Stimulated activated CD4-positive, alpha-beta T cell treated with anti-CD3 and anti-CD28 coated beads, Interleukin-4, amount 100 ng/mL, for 48 hours (primary cell): ENCODE measurements around the gene RRAD.
"Not testable (repeated sequence)": the region's sequence is repeated elsewhere in the genome, so short reads cannot be mapped to it uniquely, and the experiment has no call there.

Experiments
- DNase-seq, 2 donors: peaks; one replicate each; pipeline ENCODE4 v3.0.0-alpha.2; 2020; ENCODE audit warnings: low read depth in 2 of 2

RRAD gene

GRCh38 chr16:66950971-66951790, 25.8 kb upstream of the RRAD start:
- DNase-seq, result no peak

DNA sequence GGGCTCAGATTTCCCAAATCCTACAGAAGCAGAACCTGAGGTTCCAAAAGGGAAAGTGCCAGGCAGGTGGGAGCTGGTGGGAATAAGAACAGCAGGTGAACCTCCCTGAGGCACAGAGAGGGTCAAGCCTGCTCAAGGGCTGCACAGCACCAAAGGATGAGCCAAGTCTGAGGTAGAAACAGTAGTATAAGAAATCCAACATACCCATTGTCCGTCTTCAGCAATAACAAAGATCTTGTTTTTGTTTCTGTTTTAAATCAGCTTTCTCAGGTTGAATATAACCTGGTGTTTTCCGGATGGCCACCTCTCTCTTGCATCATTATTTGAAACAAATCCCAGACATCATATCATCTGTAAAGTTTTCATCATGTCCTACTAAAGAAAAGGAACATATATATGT, 25.1 kb upstream of the RRAD start:
- DNase-seq, result no peak

DNA sequence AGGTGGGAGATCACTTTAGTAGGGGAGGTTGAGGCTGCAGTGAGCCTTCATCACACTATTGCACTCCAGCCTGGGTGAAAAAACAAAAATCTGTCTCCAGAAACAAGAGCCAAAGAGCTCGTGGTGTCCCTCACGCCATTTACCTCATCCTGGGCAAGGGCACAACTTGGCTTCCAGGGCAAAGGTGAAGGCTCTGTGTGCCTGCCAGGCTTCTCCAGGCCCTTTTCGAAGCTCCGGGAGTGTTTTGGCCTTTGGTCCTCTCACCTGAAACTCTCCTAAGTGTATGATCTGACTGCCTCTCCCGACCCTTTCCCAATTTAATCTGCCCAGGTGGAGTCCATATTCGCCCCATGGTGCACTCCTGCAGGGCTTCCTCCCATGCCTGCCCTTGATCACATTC, 24.1 kb upstream of the RRAD start:
- DNase-seq, result no peak

- DNase-seq, result no peak
Measured at GRCh38 chr16:66948837-66949225, 23.5 kb upstream of the RRAD start.

DNA sequence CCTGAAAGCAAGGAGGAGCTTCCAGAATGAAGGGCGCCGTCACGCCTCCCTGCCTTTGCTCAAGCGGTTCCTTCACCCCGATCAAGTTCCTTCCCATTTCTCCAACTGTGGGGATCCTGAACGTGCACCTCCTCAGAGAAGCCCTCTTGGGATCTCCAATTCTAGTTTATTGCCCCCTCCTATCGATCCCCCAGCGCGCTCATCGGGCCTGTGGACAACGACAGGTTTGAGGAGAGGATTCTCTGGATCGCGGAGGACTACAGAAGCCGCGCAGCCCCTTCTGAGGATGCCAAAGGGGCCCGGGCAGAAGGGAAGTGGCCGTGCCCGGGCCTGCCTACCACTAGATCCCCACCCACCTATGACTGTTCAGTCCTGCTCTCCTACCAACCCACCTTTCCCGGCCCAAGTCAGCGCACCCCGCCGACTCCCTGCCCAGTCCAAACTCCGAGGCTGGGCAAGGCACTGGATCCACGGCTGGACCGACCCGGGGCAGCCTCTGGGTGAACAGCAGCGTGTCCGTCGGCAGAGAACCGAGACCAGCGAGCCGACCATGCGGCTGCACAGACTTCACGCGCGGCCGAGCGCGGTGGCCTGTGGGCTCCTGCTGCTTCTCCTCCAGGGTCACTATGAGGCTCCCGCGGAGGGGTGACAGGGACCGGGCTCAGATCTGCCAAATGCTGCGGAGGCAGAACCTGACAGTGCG, 22.9 kb upstream of the RRAD start:
- DNase-seq, result no peak

DNA sequence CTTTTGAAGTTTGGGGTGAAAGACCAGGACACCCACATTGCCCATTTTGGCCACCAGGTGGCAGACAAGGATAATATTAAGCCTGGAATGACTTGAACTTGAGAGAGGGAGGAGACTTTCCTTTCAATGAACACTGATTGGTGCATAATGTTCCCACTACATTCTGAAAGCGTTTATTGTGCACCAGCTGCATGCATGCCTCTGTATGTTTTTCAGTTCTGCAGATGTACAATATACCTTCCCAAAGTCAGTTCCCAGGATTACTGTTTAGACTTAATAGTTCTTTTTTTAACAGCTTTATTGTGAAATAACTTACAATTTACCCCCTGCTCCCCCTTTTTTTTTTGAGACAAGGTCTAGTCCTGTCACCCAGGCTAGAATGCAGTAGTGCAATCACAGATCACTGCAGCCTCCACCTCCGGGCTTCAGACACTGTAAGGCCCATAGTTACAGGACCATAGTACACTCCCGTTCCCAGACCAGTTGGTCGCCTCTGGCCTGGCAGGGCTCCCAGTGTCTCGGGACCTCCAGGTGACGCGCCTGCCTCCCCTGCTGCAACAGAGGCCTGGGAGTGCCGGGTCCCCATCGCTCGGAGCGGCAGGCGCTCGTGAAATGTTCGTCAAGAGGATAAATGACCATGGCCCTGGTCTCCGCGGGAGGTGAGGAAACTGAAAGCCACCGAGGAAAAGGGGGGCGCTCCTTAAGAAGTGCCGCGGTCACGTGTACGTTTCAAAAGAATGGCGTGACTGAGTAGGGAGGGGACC, 22.1 kb upstream of the RRAD start:
- peak; percentile 76 to 84 for DNase-seq

DNA sequence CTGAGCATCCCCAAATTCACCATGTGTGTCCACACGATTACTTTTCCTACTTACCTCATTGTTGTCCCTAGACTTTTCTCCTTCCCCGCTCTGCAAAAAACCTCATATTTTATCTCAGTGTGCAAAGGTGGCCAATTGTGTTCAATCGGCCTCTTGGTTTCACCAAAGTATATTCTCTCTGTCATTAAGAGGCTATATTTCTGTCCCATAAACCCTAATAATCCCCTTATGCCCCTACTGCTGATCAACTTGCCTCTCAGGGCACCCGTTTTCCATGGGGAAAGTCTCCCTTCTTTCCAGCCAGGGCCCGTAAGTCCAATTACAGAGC, 21.6 kb upstream of the RRAD start:
- no peak for DNase-seq

DNA sequence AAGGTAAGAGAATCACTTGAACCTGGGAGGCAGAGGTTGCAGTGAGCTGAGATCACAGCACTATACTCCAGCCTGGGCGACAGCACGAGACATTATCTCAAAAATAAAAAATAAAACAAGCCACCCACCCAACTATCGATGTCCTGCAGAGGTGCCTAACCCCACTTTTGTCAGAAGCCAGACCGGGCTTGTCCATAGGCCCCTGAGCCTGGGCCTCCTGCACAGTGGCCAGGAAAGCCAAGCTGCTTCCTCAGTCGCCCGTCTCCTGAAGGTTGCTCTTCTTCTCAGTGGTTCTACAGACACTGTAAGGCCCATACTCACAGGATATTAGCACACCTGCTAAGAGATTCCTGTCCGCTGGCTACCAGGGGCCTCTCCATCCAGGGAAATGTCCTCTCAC, 21.2 kb upstream of the RRAD start:
- no peak for DNase-seq

- DNase-seq, result no peak
Measured at GRCh38 chr16:66945939-66946338, 20.6 kb upstream of the RRAD start.

- not testable (repeated sequence) for DNase-seq
Measured at GRCh38 chr16:66944971-66945370, 19.6 kb upstream of the RRAD start.

DNA sequence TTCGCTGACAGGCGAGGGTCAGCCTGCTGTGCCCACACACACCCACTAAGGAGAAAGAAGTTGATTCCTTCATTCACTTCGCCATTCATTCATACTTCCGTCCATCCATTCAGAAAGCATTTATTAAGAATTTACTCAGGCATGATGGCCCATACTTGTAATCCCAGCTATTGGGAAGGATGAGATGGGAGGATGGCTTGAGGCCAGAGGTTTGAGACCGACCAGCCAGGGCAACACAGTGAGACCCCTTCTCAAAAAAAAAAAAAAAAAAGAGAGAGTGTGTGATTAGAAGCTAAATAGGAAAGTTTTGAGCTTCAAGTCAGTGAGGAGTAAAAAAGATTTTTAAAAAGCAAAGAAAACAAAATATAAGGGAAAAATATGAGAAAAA, 18.7 kb upstream of the RRAD start:
- DNase-seq, result no peak

- no peak for DNase-seq
Measured at GRCh38 chr16:66943426-66944053, 18.2 kb upstream of the RRAD start.

DNA sequence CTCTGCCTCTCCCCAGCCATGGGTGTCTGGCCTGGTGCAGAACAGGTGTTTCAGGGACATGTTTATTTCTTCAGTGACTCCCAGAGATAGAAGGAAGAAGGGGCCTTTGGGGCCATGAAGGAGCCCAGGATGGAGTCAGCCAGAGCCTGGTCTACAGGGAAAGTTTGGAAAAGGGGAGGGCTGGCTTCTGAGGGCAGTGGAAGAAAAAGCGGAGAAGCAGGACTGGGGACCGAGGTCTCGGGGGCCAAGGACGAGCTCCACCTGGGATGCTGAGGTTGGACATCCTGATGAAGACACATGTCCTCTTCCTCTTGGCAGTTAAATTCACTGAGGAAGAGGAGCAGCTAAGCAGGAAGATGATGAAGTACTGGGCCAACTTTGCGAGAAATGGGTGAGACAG, 17.6 kb upstream of the RRAD start:
- DNase-seq, result no peak

GRCh38 chr16:66940236-66940635, 14.9 kb upstream of the RRAD start:
- DNase-seq, result no peak

GRCh38 chr16:66939366-66939765, 14.0 kb upstream of the RRAD start:
- DNase-seq, result no peak

GRCh38 chr16:66937725-66938337, 12.5 kb upstream of the RRAD start:
- DNase-seq, result no peak

GRCh38 chr16:66936889-66937554, 11.7 kb upstream of the RRAD start:
- DNase-seq, result no peak

DNA sequence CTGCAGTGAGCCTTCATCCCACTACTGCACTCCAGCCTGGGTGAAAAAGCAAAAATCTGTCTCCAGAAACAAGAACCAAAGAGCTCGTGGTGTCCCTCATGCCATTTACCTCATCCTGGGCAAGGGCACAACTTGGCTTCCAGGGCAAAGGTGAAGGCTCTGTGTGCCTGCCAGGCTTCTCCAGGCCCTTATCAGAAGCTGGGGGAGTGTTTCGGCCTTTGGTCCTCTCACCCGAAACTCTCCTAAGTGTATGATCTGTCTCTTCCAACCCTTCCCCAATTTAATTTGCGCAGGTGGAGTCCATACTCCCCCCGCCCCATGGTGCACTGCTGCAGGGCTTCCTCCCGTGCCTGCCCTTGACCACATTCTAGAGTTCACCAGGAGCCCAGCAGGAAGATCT, 11.1 kb upstream of the RRAD start:
- DNase-seq, result no peak

- no peak for DNase-seq
Measured at GRCh38 chr16:66935314-66936011, 10.1 kb upstream of the RRAD start, which contains the start of gene CES2. Gene CES2 (plus strand): TSS chr16:66935516. CDS start chr16:66935636, 120 bp downstream.

DNA sequence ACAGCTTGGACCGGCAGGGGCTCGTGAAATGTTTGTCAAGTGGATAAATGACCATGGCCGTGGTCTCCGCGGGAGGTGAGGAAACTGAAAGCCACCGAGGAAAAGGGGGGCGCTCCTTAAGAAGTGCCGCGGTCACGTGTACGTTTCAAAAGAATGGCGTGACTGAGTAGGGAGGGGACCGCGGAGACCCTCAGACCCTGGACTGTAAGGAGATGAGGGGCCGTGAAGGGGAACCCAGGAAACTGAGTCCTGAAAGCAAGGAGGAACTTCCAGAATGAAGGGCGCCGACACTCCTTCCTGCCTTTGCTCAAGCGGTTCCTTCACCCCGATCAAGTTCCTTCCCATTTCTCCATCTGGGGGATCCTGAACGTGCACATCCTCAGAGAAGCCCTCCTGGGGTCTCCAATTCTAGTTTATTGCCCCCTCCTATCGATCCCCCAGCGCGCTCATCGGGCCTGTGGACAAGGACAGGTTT, 9.5 kb upstream of the RRAD start:
- DNase-seq, result not testable (repeated sequence)
